PC-9 (cell line): ENCODE results near the gene PAX4. TPM values are rescaled to one million over a fixed set of nuclear protein-coding genes. Genes with fewer than 3 reads are reported as not detected.
A peak's percentile ranks its signal among the peaks of the same experiment; 100 is the strongest.

Source experiments
- Bru-seq: library from RNA; stranded (reverse); fragments of 400-500 nt; gene quantifications from one replicate; lab custom pipeline; 2021; lab: Mats Ljungman, UMichigan
- BruChase-seq, 2 experiments: library from RNA; stranded (reverse); fragments of 400-500 nt; gene quantifications; one replicate each; lab custom pipeline; 2021; lab: Mats Ljungman, UMichigan
- BruUV-seq: library from RNA; stranded (reverse); fragments of 400-500 nt; replicated peaks from 2 replicates; lab custom pipeline; 2021; lab: Mats Ljungman, UMichigan
- CTCF ChIA-PET: fragments of 300-600 bp; sonication (Branson Sonifier 250); formaldehyde crosslinking; loops from one replicate; lab custom pipeline; 2022; ENCODE audit warnings: antibody characterized with exemption; lab: Charles Lee
- POLR2A ChIA-PET: fragments of 300-600 bp; sonication (Branson Sonifier 250); formaldehyde crosslinking; loops from one replicate; lab custom pipeline; 2022; ENCODE audit warnings: antibody characterized with exemption; ENCODE audit not compliant: unreplicated experiment; lab: Charles Lee
- DNase-seq, 2 experiments: peaks; one replicate each; pipeline versions ENCODE4 v3.0.0 to v3.0.0-alpha.2; 2015 to 2022; ENCODE audit warnings: mixed read lengths in 1 of 2
- H2AFZ ChIP-seq: fragments of 200-600 bp; sonication (generic); 2 replicates; pipeline ENCODE4 v1.8.1; 2017; ENCODE audit warnings: antibody characterized with exemption
- H3F3A ChIP-seq: fragments of 200-600 bp; sonication (generic); 2 replicates; pipeline ENCODE4 v1.8.1; 2017; ENCODE audit warnings: antibody characterized with exemption, mild to moderate bottlenecking, low read depth; ENCODE audit not compliant: insufficient read depth
- H3K27ac ChIP-seq: fragments of 200-600 bp; sonication (generic); 2 replicates; pipeline ENCODE4 v1.6.1; 2016; ENCODE audit warnings: mixed run types
- H3K27me3 ChIP-seq: fragments of 200-600 bp; sonication (generic); 2 replicates; pipeline ENCODE4 v1.6.1; 2016; ENCODE audit warnings: low read depth, mixed run types; ENCODE audit not compliant: insufficient read depth
- H3K36me3 ChIP-seq: fragments of 200-600 bp; sonication (generic); 2 replicates; pipeline ENCODE4 v1.6.1; 2016; ENCODE audit warnings: low read depth, mixed run types
- H3K4me1 ChIP-seq: fragments of 200-600 bp; sonication (generic); replicated peaks from 2 replicates; pipeline ENCODE4 v1.6.1; 2016; ENCODE audit warnings: mixed run types; ENCODE audit not compliant: insufficient read depth
- H3K4me2 ChIP-seq: fragments of 200-600 bp; sonication (generic); 2 replicates; pipeline ENCODE4 v1.6.1; 2017; ENCODE audit warnings: mixed run types
- H3K4me3 ChIP-seq: fragments of 200-600 bp; sonication (generic); 2 replicates; pipeline ENCODE4 v1.6.1; 2016; ENCODE audit warnings: mixed run types
- H3K79me2 ChIP-seq: fragments of 200-600 bp; sonication (generic); 2 replicates; pipeline ENCODE4 v1.6.1; 2017; ENCODE audit warnings: low read depth, mixed run types
- H3K9me2 ChIP-seq: fragments of 200-600 bp; sonication (generic); 2 replicates; pipeline ENCODE4 v1.8.1; 2017; ENCODE audit warnings: mild to moderate bottlenecking; ENCODE audit not compliant: insufficient read depth
- H3K9me3 ChIP-seq: fragments of 200-600 bp; sonication (generic); 2 replicates; pipeline ENCODE4 v1.8.1; 2016; ENCODE audit warnings: low read depth; ENCODE audit not compliant: insufficient read depth
- H4K20me1 ChIP-seq: fragments of 200-600 bp; sonication (generic); 2 replicates; pipeline ENCODE4 v1.8.1; 2017; ENCODE audit not compliant: insufficient read depth
- EZH2 ChIP-seq: fragments of 200-600 bp; sonication (generic); IDR thresholded peaks from 2 replicates; pipeline ENCODE4 v1.8.0; 2017; ENCODE audit warnings: antibody characterized with exemption, low read depth
- intact Hi-C: fragments of 100-400 bp; cut with micrococcal nuclease; formaldehyde crosslinking; loops from one replicate; pipeline ENCODE4 v1.10.0; 2022; ENCODE audit not compliant: unreplicated experiment
- long read RNA-seq: library from polyadenylated mRNA; stranded (forward); transcript quantifications from one replicate; pipeline ENCODE4 v2.0.0, GENCODE V29; 2022
- total RNA-seq: library from RNA; stranded (reverse); gene quantifications from 2 replicates; pipeline ENCODE4 v1.2.3, GENCODE V29; 2021
- TF ChIP-seq, protein P1 (sequence below): fragments of 200-600 bp; sonication (generic); conservative IDR thresholded peaks from 2 replicates; pipeline ENCODE4 v1.6.1; 2017; ENCODE audit warnings: mixed run types, antibody characterized with exemption, mild to moderate bottlenecking, moderate library complexity

PAX4 gene
- total RNA-seq (not detected in 2 replicates), Bru-seq, nascent RNA (not detected), BruChase-seq, experiment 1, labeled RNA remaining after a 2-hour chase (percentile 11 among the genes with signal in this experiment), BruChase-seq, experiment 2, labeled RNA remaining after a 6-hour chase (not detected)
- long read RNA-seq = 0 reads

DNA sequence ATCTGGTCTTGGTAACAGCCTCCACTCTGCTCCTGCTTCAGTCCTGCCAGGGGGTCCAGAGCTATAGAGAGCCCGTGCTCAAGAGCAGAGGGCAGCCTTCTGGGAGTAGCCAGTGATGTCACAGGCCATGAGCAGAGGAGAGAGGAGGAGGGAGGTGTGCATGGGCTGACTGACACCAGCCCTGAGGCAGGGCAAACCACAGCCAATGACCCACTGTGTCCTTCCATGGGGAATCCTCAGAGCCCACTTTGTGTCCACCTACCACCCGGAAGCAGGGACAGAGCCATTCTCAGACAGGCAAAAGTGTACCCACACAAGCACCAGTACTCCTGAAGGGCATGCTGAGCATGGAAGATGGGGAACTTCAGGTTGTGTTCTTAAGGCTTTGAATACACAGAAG, at the start of gene PAX4:
PAX4 (minus strand) TSS at position 101 of the 400 bp plus-strand sequence. CDS start 2,214 bp downstream, outside the sequence.
- DNase-seq = no peak
- intact Hi-C loops = no loop called here
- H3K4me2 ChIP-seq = no peak within 1 kb of the TSS
- ChIA-PET CTCF (no interaction called here), POLR2A (no interaction called here)
- no peaks in the 10 kb centered on the region for H3K36me3 ChIP-seq
- H3K9me2 ChIP-seq = no peaks in the 10 kb centered on the region
- no peaks in the 10 kb centered on the region for H4K20me1 ChIP-seq
- no TSS peak for BruUV-seq
- no peak within 1 kb of the TSS for H3K27ac ChIP-seq
- H3F3A ChIP-seq = no peaks in the 10 kb centered on the region
- H3K9me3 ChIP-seq = no peaks in the 10 kb centered on the region
- H3K4me1 ChIP-seq = no peaks in the 10 kb centered on the region
- no peak for TF ChIP-seq EZH2
- TF ChIP-seq, protein P1, sequence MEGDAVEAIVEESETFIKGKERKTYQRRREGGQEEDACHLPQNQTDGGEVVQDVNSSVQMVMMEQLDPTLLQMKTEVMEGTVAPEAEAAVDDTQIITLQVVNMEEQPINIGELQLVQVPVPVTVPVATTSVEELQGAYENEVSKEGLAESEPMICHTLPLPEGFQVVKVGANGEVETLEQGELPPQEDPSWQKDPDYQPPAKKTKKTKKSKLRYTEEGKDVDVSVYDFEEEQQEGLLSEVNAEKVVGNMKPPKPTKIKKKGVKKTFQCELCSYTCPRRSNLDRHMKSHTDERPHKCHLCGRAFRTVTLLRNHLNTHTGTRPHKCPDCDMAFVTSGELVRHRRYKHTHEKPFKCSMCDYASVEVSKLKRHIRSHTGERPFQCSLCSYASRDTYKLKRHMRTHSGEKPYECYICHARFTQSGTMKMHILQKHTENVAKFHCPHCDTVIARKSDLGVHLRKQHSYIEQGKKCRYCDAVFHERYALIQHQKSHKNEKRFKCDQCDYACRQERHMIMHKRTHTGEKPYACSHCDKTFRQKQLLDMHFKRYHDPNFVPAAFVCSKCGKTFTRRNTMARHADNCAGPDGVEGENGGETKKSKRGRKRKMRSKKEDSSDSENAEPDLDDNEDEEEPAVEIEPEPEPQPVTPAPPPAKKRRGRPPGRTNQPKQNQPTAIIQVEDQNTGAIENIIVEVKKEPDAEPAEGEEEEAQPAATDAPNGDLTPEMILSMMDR = no peak
- H3K79me2 ChIP-seq = no peaks in the 10 kb centered on the region
- no peak within 1 kb of the TSS for H3K4me3 ChIP-seq
- peaks cover 100% of the 10 kb centered on the region for H3K27me3 ChIP-seq
- no peak within 1 kb of the TSS for H2AFZ ChIP-seq

DNA sequence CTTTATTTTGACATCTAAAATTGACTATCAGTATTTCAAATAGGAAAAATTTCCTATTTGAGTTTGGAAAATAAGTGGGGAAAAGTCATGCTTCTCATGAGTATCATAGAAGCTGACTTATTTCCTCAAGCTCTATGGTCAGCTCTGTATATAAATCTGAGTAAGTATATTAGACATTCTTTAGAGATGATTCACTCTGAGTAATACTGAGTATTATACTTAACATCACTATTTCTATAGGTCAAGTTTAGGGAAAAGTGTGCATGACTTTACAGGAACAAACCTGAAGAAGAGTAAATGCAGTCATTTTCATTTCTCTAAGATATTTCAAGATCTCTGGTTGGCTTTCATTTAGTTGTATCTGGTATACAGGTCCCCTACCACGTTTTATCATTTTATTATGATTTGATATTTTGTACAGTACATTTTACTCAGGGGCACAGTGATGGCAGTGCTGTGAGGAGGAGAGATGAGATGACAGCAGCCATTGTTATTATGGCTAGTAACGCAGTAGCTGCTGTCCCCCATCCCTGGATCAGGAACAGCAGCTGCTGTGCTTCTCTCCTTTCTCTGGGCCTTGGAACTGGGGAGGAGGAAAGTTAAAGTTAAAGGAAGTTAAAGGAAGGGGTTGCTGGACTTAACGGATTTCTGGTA, 49.2 kb upstream of the PAX4 start:
- H3F3A ChIP-seq = peaks cover 24% of the 10 kb centered on the region; the same call in 1 of the 2 replicates
- peak in 1 of 2 experiments; percentile 86 for DNase-seq
- ChIA-PET CTCF (interaction anchor here (0.6 kb wide), 1 partner anchor 145 kb away, joined by 4 read pairs; no protein-coding TSS in a partner anchor), POLR2A (interaction anchor here (0.6 to 0.7 kb wide), 3 partner anchors 79 to 412 kb away, joined by 3 to 7 read pairs (median 4); no protein-coding TSS in a partner anchor)
- H3K36me3 ChIP-seq = peaks cover 33% of the 10 kb centered on the region
- H3K27ac ChIP-seq = peak overlapping the region; percentile 78
- peaks cover 100% of the 10 kb centered on the region for H3K79me2 ChIP-seq
- no peak for TF ChIP-seq EZH2
- TF ChIP-seq, protein P1 = no peak
- intact Hi-C loops = no loop called here
- peaks cover 33% of the 10 kb centered on the region for H3K4me1 ChIP-seq
- peak overlapping the region; percentile 52 for H3K4me2 ChIP-seq
- peaks cover 91% of the 10 kb centered on the region for H4K20me1 ChIP-seq
- no TSS peak for BruUV-seq
- no peaks in the 10 kb centered on the region for H3K9me3 ChIP-seq
- no peak overlapping the region for H3K4me3 ChIP-seq
- H2AFZ ChIP-seq = no peak overlapping the region
- H3K27me3 ChIP-seq = no peaks in the 10 kb centered on the region
- no peaks in the 10 kb centered on the region for H3K9me2 ChIP-seq

DNA sequence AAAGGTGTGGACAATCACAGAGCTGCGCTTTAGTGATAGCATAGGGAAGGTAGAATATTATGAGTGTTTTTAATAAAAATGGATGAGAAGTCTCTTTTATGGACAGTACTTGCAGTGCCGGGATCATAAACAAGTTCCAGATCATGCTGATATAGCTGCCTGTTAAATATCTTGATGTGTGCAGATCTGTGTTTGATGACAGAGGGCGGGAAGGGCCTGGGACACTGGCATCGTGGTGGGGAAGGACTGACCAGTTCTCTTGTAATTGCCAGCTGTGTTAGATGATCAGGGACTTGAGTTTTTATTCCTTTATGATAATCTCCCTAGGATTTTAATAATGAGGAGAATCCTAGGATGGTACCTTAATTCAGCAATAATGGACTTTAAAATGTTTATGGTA, 48.7 kb upstream of the PAX4 start:
- CTCF ChIA-PET = interaction anchor here (0.6 to 0.7 kb wide), 2 partner anchors 146 to 266 kb away, joined by 3 to 4 read pairs; no protein-coding TSS in a partner anchor
- Histone ChIP-seq H3K4me1 (peaks cover 33% of the 10 kb centered on the region), H3F3A (peaks cover 25% of the 10 kb centered on the region), H3K36me3 (peaks cover 32% of the 10 kb centered on the region), H3K4me3 (no peak overlapping the region), H3K79me2 (peaks cover 100% of the 10 kb centered on the region), H3K27ac (peak overlapping the region; percentile 78), H4K20me1 (peaks cover 92% of the 10 kb centered on the region), H3K4me2 (peak overlapping the region; percentile 52), H3K9me2 (no peaks in the 10 kb centered on the region), H2AFZ (no peak overlapping the region), H3K27me3 (no peaks in the 10 kb centered on the region), H3K9me3 (no peaks in the 10 kb centered on the region)
- POLR2A ChIA-PET = interaction anchor here (0.6 kb wide), 1 partner anchor 79 kb away, joined by 7 read pairs; no protein-coding TSS in a partner anchor
- intact Hi-C loops = no loop called here
- DNase-seq = no peak
- no TSS peak for BruUV-seq
- no peak for TF ChIP-seq EZH2
- TF ChIP-seq, protein P1 = no peak
